Muscle layer of duodenum (tissue), 2 donors: ENCODE results near the gene SLC25A21.

ENCODE experiments used
- H3K27ac ChIP-seq: one replicate; pipeline ENCODE4 v1.7.0; 2013; ENCODE audit warnings: mild to moderate bottlenecking, low read length
- H3K27me3 ChIP-seq: one replicate; pipeline ENCODE4 v1.7.0; 2013; ENCODE audit warnings: low read depth, mild to moderate bottlenecking, control low read depth, low read length
- H3K36me3 ChIP-seq, 2 donors: one replicate each; pipeline ENCODE4 v1.7.0; 2013; ENCODE audit warnings: low read length in 2 of 2, control low read depth in 1 of 2, mild to moderate bottlenecking in 1 of 2; ENCODE audit not compliant: insufficient read depth in 2 of 2, control insufficient read depth in 1 of 2
- H3K4me1 ChIP-seq, 2 donors: one replicate each; pipeline ENCODE4 v1.7.0; 2013; ENCODE audit warnings: low read length in 2 of 2, mild to moderate bottlenecking in 2 of 2, control low read depth in 1 of 2, moderate library complexity in 1 of 2; ENCODE audit not compliant: insufficient read depth in 2 of 2, control insufficient read depth in 1 of 2
- H3K4me3 ChIP-seq, 2 donors: one replicate each; pipeline ENCODE4 v1.7.0; 2013; ENCODE audit warnings: low read length in 2 of 2, low read depth in 1 of 2, mild to moderate bottlenecking in 1 of 2
- H3K9me3 ChIP-seq, 2 donors: one replicate each; pipeline ENCODE4 v1.7.0; 2013; ENCODE audit warnings: low read length in 2 of 2, control low read depth in 1 of 2, mild to moderate bottlenecking in 1 of 2; ENCODE audit not compliant: control insufficient read depth in 1 of 2
- donor health status: healthy.

The SLC25A21 gene

DNA sequence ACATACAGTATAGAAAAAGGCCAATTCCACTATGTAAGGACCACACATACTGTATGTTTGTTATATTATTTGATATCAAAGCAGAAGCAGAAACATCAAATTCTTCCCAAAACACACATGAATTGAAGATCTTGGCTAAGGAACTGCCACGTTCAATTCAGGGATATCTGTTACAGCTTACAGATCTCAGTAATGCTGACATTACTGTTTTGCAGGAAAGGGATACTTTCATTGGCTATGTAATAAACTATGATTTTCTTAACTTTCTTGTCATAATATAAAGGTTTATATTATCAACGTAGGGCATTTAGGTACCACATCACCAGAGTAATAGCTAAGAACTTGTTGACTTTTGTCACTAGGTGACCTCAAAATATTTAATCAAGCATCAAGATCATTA lies 362.2 kb downstream of the SLC25A21 start:
- Histone ChIP-seq H3K27ac (no peak overlapping the region), H3K4me3 (no peak overlapping the region), H3K4me1 (no peaks in the 10 kb centered on the region), H3K36me3 (no peaks in the 10 kb centered on the region), H3K27me3 (no peaks in the 10 kb centered on the region), H3K9me3 (no peaks in the 10 kb centered on the region)

DNA sequence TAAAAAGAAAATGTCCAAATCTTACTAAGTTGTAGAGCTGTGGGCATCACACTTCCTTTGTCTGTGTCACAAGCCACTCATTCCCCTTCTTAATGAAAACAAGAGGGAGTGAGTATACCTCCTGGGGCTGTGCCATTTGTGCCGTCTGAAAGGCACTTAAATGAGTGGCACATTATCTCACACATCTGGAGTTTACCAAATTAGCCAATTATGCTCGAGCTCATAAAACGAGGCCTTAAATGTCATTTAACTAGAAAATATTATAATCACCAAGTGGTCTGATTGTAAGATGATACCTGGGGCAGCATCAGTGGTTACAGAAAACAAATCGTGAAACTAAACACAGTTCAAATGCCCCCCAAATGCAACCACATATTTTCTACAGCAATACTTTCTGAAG lies 364.7 kb downstream of the SLC25A21 start:
- Histone ChIP-seq H3K4me1 (no peaks in the 10 kb centered on the region), H3K27ac (no peak overlapping the region)

DNA sequence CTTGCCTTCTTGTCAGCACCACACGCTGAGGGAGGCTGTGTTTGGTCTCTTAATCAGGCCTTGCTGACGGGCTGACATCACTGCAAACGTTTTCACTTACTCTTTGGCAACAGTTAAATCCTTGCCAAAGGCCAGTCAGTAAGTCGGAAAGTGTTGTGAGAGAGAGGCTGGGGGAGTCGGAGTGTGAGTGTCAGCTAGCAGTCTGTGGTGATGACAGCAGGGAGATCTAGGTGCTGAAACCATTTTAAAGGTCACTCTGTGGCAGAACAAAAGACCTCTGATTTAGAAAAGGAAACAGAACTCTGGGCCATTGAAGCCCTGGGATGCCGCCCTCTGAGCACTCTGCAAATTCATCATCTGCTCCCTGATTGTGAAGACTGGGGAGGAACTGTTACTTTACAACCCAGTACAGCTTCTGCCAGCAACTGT lies 367.3 kb downstream of the SLC25A21 start:
- Histone ChIP-seq H3K27ac (no peak overlapping the region), H3K4me1 (no peaks in the 10 kb centered on the region), H3K27me3 (no peaks in the 10 kb centered on the region)

More for the DNA sequence above, 364.7 kb downstream of the SLC25A21 start:
- Histone ChIP-seq H3K36me3 (no peaks in the 10 kb centered on the region), H3K9me3 (no peaks in the 10 kb centered on the region), H3K27me3 (no peaks in the 10 kb centered on the region), H3K4me3 (no peak overlapping the region)

DNA sequence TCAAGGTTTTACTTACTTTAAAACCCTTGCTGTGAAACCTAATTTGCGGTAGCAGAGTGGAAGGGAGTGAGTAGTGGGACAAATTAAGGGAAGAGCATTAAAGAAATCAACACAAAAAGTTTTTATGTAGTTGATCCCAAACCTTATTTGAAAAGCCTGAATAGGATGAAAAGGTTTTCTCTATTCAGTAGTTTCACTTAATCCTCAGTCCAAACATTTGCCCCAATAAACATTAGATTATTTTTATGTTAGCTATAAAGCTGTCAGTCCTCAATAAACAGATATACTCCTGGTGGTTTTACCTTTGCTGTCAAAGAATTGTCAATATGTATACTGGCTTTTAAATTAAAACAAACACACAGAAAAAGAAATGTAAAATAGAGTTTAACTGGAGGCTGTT lies 374.8 kb downstream of the SLC25A21 start:
- Histone ChIP-seq H3K9me3 (no peaks in the 10 kb centered on the region), H3K27me3 (no peaks in the 10 kb centered on the region), H3K27ac (no peak overlapping the region), H3K4me1 (no peaks in the 10 kb centered on the region), H3K4me3 (no peak overlapping the region), H3K36me3 (no peaks in the 10 kb centered on the region)

More for the DNA sequence above, 367.3 kb downstream of the SLC25A21 start:
- Histone ChIP-seq H3K9me3 (no peaks in the 10 kb centered on the region), H3K4me3 (no peak overlapping the region), H3K36me3 (no peaks in the 10 kb centered on the region)

DNA sequence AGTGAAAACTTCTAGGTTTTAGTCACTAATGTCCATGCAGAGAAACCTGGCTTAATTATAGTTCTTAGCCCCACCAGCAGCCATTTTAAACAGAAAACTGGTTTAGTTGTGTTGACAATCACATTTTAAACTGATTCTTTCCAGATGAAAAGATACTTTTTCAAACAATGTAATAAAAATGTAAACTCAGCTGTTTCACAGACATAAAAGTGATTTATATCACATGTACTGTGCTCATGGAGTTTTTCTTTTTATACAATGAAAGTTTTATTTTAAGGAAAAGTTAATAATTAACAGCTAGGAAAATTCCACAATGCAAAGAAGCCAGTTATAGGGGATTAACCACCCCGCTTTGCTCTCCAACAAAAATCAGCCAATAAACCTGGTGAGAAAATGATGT lies 381.0 kb downstream of the SLC25A21 start:
- Histone ChIP-seq H3K27me3 (no peaks in the 10 kb centered on the region), H3K27ac (no peak overlapping the region), H3K4me1 (no peaks in the 10 kb centered on the region)

DNA sequence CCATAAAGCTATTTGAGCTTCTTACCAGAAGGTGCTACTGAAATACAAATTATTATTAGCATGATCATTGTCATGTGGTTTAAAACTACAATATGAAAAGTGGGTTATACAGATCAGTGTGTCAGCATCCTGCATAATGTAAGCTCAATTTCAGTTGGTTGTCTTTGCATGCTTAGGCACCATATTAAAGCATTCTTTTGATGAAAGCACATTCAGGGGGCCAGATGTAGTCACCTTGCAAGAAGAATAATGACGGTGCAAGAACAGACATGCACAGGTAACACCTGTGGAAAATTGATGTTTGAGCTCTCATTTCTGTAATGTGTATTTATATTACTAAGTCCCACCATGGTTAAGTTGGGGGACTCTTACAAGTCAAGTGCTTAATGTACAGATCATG lies 386.9 kb downstream of the SLC25A21 start:
- no peaks in the 10 kb centered on the region for H3K36me3 ChIP-seq
- H3K27ac ChIP-seq = no peak overlapping the region
- H3K4me3 ChIP-seq = no peak overlapping the region
- peaks cover 0 to 8% of the 10 kb centered on the region in 2 donors for H3K9me3 ChIP-seq
- H3K27me3 ChIP-seq = no peaks in the 10 kb centered on the region
- H3K4me1 ChIP-seq = no peaks in the 10 kb centered on the region

More for the DNA sequence above, 381.0 kb downstream of the SLC25A21 start:
- Histone ChIP-seq H3K4me3 (no peak overlapping the region), H3K9me3 (no peaks in the 10 kb centered on the region), H3K36me3 (no peaks in the 10 kb centered on the region)

DNA sequence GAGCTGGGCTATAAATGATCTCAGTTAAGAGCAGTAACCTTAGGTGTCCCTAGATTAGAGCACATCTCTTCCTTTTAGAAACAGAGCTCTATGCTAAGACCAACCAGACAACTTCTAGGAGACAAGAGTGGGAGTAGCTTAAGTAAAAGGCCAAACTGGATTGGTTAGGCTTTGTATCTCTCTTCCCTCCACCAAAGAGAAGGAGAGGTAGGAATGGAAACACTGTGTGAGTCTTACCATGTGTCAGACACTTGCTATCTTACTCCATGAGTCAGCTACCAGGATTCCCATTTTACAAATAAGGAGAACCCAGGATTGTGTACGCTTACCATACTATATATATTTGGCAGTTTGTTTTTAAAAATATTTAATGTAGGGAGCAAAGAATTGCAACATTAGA lies 387.9 kb downstream of the SLC25A21 start:
- Histone ChIP-seq H3K36me3 (no peaks in the 10 kb centered on the region), H3K9me3 (peaks cover 0 to 8% of the 10 kb centered on the region in 2 donors), H3K4me3 (no peak overlapping the region), H3K27ac (no peak overlapping the region), H3K4me1 (no peaks in the 10 kb centered on the region), H3K27me3 (no peaks in the 10 kb centered on the region)

DNA sequence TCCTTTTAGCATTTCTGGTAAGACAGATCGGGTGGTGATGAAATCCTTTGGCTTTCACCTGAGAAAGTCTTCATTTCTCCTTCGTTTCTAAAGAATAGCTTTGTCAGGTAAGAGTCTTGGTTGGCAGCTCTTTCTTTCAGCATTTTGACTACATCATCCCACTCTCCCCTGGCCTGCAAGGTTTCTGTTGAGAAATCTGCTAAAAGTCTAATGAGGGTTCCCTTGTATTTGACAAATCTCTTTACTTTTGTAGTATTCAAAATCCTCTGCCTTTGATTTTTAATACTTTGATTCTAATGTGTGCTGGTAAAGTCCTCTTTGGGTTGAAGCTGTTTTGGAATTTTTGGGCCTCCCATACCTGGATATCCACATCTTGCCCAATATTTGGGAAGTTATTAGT lies 390.5 kb downstream of the SLC25A21 start:
- H3K4me1 ChIP-seq = no peaks in the 10 kb centered on the region
- no peaks in the 10 kb centered on the region for H3K36me3 ChIP-seq
- H3K27ac ChIP-seq = no peak overlapping the region
- H3K9me3 ChIP-seq = peaks cover 0 to 8% of the 10 kb centered on the region in 2 donors
- H3K27me3 ChIP-seq = no peaks in the 10 kb centered on the region
- H3K4me3 ChIP-seq = no peak overlapping the region

DNA sequence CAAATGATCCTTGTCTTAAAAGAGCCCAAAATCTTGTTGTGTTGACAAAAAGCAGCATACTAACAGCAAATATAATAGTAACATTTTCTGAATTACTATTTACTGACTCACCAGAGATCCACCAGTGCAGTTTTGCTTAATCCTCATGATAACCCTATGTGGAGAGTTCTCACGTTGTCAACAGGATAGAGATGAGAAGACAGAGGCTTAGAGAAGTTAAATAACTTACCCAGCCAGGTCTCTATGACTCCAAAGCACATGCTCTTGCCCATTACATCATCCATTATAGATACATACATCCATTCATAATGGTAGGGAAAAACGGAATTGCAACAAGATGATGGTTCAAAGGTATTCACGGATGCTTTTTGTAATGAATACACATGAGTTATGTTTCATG lies 398.8 kb downstream of the SLC25A21 start:
- H3K27ac ChIP-seq = no peak overlapping the region
- no peaks in the 10 kb centered on the region for H3K4me1 ChIP-seq
- H3K27me3 ChIP-seq = no peaks in the 10 kb centered on the region
- H3K36me3 ChIP-seq = no peaks in the 10 kb centered on the region
- H3K9me3 ChIP-seq = no peaks in the 10 kb centered on the region
- H3K4me3 ChIP-seq = no peak overlapping the region

DNA sequence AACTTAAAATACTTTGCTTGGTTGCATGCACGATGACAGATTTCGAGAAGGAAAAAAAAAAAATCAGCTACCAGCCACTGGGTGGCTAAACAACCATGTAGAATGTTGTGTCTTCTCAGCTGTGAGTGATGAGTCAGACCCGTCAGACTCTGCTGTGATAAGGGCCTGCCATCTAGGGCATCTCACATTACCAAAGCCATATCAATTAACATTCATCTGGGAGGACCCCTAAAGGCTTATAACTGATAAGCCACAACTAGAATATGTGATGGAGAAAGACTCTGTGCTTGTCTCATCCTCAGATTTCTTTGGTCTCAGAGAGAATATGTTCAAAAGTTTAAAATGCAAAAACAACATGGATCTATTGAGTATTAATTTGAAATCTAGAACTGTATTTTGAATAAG lies 399.3 kb downstream of the SLC25A21 start:
- no peaks in the 10 kb centered on the region for H3K27me3 ChIP-seq
- no peaks in the 10 kb centered on the region for H3K36me3 ChIP-seq
- no peaks in the 10 kb centered on the region for H3K4me1 ChIP-seq
- H3K9me3 ChIP-seq = no peaks in the 10 kb centered on the region
- H3K4me3 ChIP-seq = no peak overlapping the region
- no peak overlapping the region for H3K27ac ChIP-seq

DNA sequence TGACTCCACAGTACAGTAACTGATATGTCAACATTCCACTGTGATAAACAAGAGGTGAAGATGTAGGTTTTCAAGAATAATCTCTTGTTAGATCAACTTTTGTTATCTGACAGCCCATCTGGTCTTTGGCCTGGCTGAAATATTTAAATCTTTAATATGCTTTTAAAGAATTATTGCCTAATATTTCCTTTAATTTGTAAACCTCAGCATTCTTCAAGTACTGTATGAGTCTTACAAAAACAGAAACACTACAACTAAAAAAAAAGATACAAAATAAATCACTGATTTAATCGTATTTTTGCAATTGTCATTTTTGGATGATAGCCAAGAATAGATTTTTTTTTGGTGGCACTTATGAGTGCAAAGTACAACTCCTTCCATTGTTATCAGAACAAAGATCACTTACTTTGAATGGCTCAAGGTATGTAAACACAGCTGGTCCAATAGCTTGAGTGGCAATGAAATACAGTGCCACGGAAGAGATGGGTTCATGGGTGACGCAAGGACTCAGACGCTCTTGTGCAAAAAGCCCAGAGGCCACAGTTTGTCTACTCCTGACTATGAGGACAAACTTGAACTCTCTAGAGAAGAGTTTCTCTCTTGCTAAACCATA lies 401.3 kb downstream of the SLC25A21 start:
- Histone ChIP-seq H3K4me3 (no peak overlapping the region), H3K36me3 (no peaks in the 10 kb centered on the region), H3K9me3 (no peaks in the 10 kb centered on the region), H3K27ac (no peak overlapping the region), H3K27me3 (no peaks in the 10 kb centered on the region), H3K4me1 (no peaks in the 10 kb centered on the region)

DNA sequence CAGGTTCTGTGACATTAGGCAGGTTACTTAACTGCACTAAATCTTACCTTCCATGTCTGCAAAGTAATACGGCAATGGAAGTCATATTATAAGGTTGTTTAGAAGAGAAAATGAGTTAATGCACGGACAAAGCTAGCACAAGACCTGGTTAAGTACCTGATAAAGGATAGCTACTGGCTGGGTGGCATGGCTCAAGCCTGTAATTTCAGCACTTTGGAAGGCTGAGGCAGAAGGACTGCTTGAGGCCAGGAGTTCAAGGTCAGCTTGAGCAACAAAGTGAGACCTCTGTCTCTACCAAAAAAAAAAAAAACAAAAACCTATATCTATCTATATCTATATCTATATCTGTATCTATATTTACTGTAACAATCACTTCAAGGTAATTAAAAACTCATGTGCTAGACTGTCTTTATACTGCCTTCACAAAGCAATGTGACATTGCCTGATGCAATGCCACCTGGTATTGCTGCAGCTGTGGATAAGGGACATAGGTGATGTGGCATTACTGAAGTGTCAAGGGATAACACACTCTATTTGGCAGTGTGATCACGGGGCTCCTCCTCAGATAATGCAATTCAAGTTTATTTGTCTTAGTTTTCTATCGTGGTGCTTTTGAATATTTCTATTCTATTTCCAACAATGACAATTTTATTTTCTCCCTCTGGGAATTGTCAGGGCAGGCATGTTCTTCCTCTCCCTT lies 403.6 kb downstream of the SLC25A21 start:
- Histone ChIP-seq H3K27me3 (no peaks in the 10 kb centered on the region), H3K4me1 (no peaks in the 10 kb centered on the region), H3K9me3 (no peaks in the 10 kb centered on the region), H3K4me3 (no peak overlapping the region), H3K27ac (no peak overlapping the region), H3K36me3 (no peaks in the 10 kb centered on the region)
